PC-9 (cell line): ENCODE measurements around the gene CALY.

Experiments used
- EZH2 ChIP-seq: fragments of 200-600 bp; sonication (generic); IDR thresholded peaks from 2 replicates; pipeline ENCODE4 v1.8.0; 2017; ENCODE audit warnings: antibody characterized with exemption, low read depth
- TF ChIP-seq, protein P1 (sequence below): fragments of 200-600 bp; sonication (generic); conservative IDR thresholded peaks from 2 replicates; pipeline ENCODE4 v1.6.1; 2017; ENCODE audit warnings: mixed run types, antibody characterized with exemption, mild to moderate bottlenecking, moderate library complexity

DNA sequence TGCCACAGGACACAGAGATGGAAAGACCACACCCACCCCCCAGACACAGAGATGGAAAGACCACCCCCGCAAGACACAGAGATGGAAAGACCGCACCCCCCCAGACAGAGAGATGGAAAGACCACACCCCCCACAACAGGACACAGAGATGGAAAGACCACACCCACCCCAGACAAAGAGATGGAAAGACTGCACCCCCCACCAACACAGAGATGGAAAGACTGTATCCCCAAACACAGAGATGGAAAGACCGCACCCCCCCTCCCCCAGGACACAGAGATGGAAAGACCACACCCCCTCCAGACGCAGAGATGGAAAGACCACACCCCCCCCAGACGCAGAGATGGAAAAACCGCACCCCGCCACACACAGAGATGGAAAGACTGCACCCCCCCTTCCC, 20.0 kb downstream of the CALY start:
- TF ChIP-seq, protein P1, sequence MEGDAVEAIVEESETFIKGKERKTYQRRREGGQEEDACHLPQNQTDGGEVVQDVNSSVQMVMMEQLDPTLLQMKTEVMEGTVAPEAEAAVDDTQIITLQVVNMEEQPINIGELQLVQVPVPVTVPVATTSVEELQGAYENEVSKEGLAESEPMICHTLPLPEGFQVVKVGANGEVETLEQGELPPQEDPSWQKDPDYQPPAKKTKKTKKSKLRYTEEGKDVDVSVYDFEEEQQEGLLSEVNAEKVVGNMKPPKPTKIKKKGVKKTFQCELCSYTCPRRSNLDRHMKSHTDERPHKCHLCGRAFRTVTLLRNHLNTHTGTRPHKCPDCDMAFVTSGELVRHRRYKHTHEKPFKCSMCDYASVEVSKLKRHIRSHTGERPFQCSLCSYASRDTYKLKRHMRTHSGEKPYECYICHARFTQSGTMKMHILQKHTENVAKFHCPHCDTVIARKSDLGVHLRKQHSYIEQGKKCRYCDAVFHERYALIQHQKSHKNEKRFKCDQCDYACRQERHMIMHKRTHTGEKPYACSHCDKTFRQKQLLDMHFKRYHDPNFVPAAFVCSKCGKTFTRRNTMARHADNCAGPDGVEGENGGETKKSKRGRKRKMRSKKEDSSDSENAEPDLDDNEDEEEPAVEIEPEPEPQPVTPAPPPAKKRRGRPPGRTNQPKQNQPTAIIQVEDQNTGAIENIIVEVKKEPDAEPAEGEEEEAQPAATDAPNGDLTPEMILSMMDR = no peak
- TF ChIP-seq EZH2 = no peak
